GM21390 (cell line): ENCODE data around the gene SMARCAL1.

ENCODE experiments used
- ATAC-seq: cut with Tn5 transposase; IDR thresholded peaks from one replicate; pipeline ENCODE4 v1.9.1; 2021; ENCODE audit not compliant: unreplicated experiment

Gene SMARCAL1

DNA sequence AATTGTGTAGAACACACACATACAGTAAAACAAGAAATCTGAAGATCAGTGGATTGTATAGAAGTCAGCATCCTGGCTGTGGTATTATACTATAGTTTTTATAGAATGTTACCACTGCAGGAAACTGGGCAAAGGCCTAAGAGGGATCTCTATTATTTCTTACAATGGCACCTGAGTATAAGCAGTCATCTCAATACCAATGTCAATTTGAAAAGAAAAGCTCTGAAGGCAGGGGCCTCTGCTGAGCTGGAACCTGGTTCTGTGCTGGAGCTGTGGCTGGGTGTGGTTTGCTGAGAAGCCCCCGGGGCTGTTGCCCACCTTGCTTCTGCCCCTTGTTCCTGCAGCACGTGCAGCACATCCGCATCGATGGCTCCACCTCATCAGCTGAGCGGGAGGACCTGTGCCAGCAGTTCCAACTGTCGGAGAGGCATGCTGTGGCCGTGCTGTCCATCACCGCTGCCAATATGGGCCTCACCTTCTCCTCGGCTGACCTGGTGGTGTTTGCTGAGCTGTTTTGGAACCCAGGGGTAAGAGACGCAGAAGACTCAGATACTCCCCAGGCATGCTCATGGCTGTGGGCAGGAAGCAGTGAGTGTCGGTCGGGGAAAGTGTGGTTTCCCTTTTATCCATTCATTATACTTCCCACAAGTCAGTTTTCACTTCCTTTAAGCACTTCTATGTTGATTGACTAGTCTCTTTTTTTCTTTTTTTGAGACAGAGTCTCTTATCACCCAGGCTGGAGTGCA, 62.8 kb downstream of the SMARCAL1 start:
- peak; percentile 91 for ATAC-seq

DNA sequence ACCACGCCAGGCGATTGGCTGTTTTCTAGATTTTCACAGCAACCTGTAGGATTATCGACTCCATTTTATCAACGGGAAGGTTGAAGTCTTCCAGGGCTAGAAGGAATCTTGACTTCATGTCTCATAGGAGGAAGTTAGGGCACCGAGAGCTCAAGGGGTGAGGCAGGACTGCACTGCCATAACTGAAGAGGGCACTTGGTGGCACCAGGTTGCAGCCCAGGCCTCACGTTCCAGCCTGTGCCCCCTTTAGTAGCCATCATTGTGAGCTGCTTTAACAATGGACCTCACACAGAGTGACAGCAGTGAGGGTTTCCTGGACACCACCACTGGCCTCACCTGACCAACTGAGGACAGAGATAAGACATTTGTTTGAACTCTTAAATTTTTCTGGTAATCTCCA, 63.5 kb downstream of the SMARCAL1 start:
- ATAC-seq: no peak

DNA sequence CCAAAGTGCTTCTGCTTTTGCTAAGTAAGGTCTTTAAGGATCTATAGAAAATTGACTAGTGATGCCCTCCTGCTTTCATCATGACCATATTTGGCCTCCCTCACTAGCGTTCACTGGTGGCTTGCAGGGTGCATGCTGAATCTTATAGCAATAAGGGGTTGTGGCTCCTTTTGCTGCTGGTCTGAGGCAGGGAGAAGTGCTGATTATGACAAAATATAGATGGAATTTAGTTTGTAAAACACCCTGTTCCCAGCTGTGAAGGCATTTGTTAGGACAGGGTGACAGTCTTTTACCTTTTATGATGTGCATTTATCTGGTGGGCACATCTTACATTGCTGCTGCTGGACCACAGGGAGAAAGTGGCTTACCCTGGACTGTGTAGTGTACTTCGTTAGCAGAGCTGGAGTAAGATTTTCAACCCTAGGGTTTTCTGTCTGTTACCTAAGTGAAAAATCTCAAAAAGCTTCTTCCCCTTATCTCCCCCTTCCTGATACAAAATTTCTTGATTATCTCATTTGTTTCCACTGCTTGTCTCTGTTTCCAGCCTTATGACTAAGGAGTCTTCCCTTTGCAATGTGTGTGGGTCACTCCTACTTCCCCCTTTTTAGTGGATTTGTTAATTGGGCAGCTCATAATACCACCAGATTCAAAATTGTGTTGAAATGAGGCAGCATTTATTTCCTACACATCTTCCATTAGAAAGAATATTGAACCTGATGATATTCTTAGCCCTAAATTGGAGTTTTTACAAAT, 65.2 kb downstream of the SMARCAL1 start:
- ATAC-seq: no peak

DNA sequence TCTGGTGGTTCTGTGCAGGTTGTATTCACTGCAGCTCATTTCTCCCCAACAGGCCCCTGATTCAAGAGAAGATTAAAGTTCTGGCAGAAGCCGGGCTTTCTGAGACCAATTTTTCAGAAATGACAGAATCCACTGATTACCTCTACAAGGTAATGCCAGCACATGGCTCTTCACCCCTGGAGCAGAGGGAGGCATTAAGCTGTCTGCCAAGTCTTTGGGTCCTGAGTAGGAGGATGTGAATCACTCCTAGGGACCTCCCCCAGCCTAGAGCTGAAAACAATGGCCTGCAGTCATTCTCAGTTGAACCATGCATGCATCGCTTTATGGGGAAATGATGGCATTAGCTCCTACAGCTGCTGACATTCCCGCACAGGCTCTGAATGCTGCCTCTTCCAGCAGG, 65.9 kb downstream of the SMARCAL1 start:
- ATAC-seq: no peak

DNA sequence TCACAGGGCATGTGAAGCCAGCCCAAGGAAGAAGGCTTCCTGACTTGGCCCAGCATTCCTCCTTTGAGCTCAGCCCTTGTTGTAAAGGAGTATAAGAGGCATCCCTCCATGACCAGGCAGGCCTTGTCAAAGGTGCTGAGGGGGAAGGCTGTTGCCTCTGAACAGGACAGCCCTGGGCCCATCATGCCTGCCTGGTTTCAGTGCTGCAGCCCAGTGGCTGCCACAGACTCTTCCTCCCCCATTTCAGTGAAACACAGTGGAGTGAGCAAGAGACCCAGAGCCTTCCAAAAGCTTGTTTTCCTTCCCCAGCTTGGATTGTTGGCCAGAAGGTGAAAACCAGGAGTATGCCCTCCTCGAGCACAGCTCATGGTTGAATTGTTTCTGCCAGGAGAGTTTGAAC, 66.5 kb downstream of the SMARCAL1 start:
- ATAC-seq: no peak

DNA sequence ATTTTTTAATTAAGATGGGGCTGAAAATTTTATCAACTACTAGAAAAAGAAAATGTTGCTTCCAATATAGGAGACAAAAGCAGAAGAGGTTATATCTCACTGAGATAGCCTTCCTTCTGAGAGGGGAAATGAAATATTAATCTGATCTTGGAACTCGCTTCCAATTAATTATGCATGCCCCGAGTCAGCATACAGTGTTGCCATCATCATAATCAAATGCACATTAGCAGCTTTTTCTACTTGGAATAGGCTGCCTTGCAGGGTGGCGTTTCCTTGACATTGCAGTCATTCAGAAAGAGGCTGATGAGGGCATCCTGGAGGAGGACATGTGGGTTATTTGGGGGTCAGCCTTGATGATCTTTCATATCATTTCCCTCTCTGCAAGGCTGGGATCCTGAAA, 67.9 kb downstream of the SMARCAL1 start:
- ATAC-seq: no peak

DNA sequence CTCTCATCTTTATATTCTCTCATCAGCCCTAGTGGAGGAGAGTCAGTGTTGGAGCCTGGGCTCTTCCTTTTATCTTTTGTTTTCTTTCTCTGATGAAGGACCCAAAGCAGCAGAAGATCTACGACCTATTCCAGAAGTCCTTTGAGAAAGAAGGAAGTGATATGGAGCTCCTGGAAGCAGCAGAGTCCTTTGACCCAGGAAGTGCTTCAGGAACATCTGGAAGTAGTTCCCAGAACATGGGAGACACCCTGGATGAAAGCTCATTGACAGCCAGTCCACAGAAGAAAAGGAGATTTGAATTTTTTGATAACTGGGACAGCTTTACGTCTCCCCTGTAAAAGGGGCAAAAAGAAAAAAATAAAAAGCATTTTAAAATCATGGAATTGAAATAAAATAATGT, 70.4 kb downstream of the SMARCAL1 start:
- no peak for ATAC-seq

DNA sequence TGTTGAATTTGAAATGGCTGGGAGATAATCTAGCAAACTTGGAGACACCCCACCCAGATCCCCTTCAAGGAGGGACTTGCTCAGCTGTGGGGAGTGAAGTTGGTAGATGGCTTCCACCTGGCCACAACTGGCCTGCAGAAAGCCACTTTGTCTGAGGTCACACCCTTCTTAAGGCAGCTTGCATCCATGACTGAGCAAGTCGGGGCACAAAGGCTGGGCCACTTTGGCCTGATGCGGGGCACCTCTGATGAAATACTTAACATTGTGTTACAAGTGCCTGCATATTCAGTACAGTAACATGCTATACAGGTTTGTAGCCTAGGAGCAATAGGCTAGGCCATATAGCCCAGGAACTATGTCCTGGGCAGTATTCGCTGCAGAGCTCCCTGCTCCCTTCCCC, 73.0 kb downstream of the SMARCAL1 start:
- ATAC-seq: no peak

DNA sequence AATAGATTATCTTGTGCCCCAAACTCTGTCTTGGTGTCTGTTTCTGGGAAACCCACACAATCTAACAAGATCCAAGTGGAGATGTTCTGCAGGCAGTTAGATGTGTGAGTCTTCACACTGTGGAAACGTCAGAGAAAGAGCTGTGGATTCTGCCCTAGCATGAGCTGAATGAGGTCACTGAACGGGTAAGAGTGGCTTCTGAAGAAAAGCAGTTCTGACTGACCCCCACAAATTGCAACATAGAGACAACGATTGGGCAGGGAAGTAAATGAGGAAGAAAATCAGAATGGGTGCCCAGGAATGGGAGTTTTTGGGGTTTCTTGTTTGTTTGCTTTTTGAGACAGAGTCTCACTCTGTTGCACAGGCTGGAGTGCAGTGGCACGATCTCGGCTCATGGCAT, 73.5 kb downstream of the SMARCAL1 start:
- no peak for ATAC-seq

DNA sequence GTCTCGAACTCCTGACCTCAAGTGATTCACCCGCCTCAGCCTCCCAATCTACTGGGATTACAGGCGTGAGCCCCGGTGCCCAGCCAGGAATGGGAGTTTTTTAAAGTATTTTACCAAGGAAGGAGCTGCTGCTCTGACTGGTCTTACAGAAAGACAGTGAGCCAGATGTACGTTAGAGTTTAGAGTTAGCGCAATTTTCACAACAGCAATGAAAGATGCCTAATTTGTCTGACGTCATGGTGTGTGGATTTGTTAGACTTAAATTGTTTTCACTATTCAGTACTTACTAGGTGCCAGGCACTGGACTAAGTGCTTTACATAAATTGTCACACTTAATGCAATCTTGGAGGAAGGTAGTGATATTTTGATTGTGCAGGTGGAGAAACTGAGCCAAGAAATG, 74.0 kb downstream of the SMARCAL1 start:
- no peak for ATAC-seq

DNA sequence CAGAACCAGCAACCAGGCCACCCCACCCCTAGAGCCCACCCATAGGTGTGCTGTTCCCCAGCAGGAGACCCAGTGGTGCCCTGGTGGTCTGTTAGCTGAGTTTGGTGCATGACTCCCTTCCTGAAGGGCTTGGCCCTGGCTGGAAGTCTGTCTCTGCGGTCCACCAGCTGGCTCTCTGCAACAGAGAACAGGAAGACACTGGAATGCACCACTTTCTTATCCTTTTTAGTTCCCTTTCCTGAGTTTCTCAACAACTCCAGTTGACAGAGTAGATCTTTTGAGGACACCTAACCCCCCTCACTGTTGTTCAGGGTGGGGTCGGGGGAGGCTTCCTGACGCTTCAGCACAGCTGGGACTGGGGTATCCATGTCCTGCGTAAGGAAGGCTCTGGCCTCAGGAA, 74.4 kb downstream of the SMARCAL1 start:
- ATAC-seq: no peak

DNA sequence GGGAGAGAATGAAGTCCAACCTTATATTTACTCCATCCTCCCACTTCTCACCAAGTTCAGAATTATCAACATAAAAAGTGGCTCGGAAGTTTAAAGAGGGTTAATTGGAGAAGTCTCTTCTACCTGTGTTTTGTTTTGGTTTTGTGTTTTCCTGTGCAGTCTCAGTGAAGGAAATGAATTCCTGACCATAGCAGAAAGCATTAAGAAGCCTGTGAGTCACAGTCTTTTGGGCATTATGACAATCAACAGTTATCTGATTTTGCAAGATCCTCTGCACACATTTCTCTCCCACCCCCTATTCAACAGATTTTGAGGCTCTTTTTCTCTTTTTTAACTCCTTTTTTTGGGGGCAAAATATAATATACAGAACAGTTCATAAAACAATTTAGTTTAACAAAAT, 77.8 kb downstream of the SMARCAL1 start:
- ATAC-seq: no peak

DNA sequence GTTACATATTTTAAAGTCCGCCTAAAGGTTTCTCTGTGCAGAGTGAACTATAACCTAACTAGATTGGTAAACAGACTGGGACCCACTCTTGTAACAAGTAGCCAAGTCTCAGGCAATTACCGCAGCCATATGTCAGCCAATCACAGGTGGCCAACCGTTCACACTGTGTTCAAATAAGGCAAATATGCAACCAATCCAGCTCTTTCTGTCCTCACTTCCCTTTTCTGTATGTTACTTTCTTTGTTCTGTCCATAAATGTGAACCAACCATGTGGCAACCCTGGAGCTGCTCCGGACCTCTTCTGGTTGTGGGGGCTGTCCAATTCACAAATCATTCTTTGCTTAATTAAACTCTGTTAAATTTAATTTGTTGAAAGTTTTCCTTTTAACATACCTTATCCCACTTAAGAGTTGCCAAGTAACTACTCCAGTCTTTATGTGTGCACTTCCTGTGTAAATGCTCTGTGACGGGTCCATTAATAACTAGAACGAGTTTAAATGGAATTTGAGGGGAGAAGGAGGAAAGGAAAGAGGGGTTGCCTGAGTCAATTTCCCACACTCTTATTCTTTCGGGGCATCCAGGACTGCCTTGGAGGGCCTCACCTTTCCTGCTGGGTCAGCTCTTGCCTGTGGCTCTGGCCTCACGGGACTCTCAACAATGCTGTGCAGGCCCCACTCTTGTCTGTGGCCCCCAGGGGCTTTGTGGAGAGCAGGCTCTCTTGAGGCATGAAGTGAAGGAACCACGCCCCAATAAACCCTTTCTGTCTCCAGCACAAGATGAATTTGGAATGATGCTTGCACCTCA, 79.7 kb downstream of the SMARCAL1 start:
- ATAC-seq: peak; percentile 83

DNA sequence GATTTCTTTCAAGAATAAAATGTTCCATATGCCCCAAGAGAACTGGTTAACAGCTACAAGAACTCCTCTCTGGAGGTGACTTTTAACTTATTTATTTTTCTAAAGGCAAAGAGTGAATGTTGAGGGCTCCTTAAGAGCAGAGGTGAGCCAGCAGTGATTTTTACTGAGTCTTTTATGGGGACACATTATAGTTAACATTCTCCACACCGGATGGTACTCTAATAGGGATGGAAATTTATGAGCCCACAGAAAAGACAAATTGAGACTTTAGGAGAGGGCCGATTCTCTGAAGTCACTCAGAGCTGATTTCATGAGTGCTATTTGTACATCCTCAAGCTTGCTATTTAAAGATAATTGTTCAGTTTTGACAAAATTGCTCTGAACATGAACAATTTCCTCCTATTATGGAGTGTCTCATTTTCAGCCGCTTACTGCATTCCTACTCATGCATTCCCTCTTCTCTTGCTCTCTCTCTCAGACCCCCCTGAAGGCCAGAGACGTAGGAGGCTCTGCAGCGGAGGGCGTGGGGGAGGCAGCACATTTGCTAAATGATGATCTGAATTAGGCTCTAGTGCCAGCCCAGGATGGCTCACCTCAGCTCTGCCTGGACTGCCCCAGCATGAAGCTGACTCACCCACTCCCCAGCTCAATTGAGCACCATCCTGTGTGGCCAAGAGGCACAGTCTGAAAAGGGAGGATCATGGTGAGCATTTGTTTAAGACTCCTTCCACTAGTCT, 80.5 kb downstream of the SMARCAL1 start:
- no peak for ATAC-seq

DNA sequence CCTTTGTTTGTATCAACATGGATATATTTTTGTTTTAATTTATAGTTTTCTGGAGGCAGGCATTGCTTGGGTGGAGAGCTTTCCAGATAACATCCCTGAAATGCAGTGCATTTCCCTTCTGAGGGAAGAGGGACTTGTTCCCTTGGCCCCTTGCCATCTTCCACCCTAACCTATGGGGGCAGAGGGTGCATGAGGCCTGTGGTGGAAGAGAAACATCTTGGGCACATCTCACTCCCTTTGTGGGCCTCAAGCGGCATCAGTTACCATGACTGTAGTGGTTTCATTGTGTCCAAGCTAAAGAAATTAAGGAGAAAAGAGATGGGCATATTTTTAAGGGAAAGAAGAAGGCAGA, 81.0 kb downstream of the SMARCAL1 start:
- no peak for ATAC-seq

DNA sequence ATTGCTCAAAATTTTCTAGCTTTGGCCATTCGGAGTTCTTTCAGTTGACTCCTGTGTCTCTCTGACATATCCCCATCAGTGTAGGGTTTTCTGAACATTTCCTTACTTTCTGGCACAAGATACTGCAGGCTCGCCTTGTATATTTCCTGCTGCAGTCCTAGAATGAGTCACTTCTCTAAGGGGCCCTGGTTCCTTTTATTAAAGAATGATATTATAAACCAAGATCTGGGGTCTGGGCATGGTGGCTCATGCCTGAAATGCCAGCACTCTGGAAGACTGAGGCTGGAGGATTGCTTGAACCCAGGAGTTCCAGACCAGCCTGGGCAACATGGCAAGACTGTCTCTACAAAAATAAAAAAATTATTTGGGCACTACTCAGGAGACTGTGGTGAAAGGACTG, 83.4 kb downstream of the SMARCAL1 start:
- ATAC-seq: no peak

DNA sequence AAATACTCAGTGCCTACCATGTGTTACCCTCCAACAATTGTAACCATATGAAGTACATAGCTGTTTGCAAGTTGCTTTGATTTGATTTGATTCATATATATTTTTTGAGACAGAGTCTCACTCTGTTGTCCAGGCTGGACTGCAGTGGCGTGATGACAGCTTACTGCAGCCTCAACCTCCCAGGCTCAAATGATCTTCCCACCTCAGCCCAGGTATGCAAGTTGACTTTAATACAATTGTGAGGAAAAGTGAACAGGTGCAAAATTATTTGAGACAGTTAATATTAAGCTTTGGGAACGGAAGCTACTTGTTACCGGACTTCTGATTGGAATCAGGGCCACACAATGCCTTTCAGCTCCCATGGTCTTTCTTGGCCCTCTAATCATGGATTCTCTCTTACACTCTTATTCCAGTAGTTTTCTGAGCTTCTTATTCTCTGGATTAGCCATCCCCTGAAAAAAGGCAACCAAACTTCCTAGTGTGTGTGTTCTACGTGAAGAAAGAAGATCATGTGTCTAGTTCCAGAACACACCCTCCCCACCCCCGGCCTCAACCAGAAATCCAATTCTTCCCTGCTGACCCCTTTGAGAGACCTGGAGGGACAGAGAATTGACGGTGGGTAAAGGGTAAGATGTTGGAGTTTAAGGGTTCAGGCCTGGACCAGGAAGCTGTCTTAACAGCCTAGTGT, 85.2 kb downstream of the SMARCAL1 start:
- ATAC-seq: no peak

DNA sequence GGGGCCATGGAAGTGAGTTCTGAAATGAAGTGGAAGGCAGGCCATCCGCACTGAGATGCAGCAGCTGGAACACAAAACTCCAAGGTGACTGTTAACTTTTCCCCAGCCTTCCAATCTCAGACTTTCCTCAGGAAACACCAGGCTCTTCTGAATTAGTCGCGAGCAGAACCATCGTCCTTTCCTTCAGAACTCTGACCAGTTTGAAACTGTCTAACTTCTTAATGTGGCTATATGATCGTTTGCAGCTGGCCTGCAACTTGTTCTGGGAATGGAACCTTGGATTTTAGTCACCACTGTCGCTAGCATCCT, 85.7 kb downstream of the SMARCAL1 start:
- no peak for ATAC-seq

DNA sequence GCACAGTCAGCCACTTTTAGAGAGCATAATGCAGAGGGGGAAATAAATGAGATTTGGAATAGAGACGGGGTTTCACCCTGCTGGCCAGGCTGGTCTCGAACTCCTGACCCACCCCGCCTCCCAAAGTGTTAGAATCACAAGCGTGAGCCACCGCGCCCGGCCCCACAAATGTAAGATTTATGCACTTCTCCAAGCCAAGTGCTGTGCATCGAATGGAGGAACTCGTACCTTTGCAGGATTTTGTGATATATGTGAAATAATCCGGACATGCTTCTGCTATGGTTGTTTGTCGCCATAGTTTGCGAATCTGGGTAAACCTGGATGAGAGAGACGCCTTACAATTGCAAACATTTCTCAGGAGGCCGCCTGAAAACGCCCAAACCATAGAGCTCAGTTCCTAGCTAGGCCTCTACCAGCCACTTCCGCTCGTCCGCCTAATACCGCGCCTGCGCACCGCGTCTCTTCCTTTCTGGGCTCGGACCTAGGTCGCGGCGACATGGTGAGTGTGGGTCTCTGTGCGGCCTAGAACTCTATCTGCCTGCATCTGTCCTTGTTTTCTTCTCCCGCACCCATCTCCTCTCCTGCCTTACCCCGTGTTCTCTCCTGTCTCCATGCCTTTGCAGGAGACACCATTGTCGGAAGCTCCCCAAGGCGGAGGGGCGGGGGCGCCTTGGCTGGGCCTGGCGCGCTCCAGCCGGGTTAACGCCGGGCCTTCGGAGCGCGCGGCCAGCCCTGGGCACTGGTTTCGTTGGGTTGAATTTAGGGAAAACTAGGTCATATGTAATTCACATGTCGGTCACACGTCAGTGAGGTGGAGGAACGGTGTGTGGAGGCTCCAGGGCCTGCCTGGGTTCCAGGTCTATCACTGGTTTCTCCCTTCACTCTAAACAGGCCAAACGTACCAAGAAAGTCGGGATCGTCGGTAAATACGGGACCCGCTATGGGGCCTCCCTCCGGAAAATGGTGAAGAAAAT, 86.4 kb downstream of the SMARCAL1 start, which contains the start of gene RPL37A:
TSS of gene RPL37A (plus strand) at position 466 of the 974 bp plus-strand sequence. CDS start at position 497, 31 bp downstream.
- peak; percentile 90 for ATAC-seq
